Fibroblast of skin of right biceps (primary cell): ENCODE measurements around the gene OLA1.
"Not testable (repeated sequence)": the region's sequence is repeated elsewhere in the genome, so short reads cannot be mapped to it uniquely, and the experiment has no call there.

Source experiments
- DNase-seq: peaks from one replicate; pipeline ENCODE4 v3.0.0-alpha.2; 2013

OLA1 gene

GRCh38 chr2:174248187-174248997 is at the start of gene OLA1:
TSS of gene OLA1 (minus strand) at chr2:174248532. CDS start at chr2:174246815, 1,717 bp downstream.
- DNase-seq: peak; percentile 95

DNA sequence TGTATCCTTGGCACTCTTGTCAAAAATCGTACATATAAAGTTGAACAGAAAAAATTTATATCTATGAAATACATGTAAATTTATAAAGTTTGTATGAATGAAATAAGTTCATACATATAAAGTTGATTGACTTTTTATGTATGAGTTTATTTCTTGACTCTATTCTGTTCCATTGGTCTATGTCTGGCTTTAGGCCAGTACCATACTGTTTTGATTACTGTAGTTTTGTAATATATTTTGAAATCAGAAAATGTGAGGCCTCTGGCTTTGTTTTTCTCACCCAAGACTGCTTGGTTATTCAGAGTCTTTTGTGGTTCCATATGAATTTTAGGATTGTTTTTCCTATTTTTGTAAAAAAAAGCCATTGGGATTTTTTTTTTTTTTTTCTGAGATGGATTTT is 44.6 kb upstream of the OLA1 start:
- DNase-seq: no peak

DNA sequence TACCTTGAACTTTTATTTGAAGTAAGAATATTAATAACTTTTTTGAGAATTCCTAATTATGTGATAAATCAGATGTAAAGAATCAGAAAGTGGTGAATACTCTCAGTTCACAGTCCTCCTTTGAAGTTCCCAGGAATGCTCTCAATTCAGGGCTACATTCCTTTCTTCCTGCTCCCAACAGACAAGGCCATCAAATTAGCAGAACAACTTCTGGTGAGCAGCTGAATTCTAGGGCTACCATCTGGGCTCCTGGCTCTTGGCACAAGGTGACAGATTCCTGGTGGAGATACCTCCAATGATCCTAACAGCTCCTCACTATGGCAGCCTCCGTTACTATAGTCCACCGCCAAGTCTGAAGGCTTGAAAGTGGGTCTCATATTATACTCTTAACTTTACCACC is 37.8 kb upstream of the OLA1 start:
- DNase-seq: no peak

DNA sequence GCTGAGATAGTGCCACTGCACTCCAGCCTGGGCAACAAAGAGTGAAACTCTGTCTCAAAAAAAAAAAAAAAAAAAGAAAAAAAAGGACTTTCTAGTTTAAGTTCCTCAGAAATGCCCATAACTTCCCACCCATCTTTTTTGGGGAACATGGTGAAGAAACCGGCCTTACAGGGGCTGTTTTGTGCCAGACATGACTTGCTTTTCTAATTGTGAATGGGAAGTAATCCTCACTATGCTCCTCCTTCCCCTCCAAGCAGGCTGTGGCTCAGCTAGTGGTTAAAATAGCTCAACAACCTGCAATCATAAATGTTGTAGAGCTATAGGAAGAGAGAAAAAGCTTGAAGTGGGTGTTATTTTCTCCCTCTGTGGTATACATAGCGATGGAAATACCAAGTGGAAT is 34.1 kb upstream of the OLA1 start:
- DNase-seq: no peak

- peak; percentile 6 for DNase-seq
Observed at GRCh38 chr2:174281736-174282135, 33.4 kb upstream of the OLA1 start.

DNA sequence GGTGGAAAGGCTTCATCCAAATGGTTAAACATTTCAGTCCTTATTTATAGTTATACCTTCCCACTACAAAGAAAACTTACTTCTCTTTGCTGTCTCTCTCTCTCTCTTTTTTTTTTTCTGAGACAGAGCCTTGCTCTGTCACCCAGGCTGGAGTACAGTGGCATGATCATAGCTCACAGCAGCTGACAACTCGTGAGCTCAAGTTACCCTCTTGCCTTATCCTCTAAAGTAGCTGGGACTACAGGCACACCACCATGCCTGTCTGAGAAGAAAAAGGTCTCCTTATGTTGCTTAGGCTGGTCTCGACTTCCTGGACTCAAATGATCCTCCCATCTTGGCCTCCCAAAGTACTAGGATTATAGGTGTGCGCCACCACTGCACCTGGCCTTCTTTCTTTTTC is 32.3 kb upstream of the OLA1 start:
- DNase-seq: no peak

GRCh38 chr2:174270263-174270662 is 21.9 kb upstream of the OLA1 start:
- not testable (repeated sequence) for DNase-seq

GRCh38 chr2:174266288-174266687 is 18.0 kb upstream of the OLA1 start:
- no peak for DNase-seq

GRCh38 chr2:174263997-174264396 is 15.7 kb upstream of the OLA1 start:
- peak; percentile 64 for DNase-seq

GRCh38 chr2:174259981-174260380 is 11.6 kb upstream of the OLA1 start:
- peak; percentile 58 for DNase-seq

GRCh38 chr2:174254267-174254666 is 5.9 kb upstream of the OLA1 start:
- no peak for DNase-seq

DNA sequence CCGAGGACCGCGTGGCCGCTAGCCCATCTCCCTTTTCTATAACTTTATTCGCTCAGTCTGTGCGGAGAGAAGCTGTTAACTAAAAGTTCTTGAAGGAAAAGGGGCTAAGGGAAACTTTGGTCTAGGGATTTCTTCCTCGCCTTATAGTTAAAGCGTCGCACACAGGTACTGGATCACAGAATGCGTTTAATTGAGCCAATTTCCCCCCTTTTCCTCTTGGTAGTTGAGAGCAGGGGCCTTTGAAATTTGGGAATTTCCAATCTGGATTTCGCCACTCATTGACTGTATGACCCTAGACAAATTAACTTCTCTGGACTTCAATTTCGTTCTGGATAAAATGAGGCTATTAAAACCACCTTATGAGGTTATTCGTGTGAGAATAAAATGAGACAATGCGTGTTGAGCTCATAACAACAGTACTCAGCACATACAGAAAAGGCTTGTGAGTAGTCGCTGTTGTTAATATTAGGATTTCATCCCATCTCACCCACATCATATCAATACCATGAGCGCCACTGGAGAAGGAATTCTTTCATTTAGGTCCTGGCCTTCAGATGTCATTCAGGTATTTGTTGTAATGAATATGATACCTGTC is 763 bp upstream of the OLA1 start:
- DNase-seq: no peak

DNA sequence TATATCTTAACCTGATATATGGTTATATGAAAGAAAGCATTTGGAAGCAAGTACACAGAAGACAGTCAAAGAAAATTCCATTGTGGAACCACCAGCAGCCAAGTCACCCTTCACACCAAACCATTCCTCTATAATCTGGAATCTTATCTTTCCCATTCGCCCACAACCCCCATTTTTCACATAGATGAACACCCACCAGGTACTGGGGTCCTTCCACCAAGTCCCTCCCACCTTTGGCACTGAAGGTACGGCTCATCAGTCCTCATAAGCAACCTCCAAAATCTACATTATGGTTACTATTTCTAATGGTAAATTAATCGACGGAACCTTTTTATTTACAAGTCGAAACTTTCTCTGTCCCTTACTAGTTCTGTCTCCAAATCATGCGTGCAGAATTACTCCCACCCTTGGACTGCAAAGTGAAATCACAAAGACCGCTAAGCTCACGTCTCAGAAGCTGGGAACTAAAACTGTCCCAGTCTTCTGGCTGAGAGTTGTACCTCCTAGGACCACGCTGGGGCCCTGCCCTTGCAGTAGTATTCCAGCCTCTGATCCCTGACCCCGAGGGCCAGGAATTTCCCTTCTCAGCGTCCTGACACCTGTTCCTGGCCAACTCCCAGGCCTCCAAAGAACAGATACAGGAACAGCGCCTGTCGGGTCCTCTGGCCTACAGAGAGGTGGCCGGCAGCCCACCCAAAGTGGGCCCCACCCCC is 702 bp downstream of the OLA1 start:
- no peak for DNase-seq

DNA sequence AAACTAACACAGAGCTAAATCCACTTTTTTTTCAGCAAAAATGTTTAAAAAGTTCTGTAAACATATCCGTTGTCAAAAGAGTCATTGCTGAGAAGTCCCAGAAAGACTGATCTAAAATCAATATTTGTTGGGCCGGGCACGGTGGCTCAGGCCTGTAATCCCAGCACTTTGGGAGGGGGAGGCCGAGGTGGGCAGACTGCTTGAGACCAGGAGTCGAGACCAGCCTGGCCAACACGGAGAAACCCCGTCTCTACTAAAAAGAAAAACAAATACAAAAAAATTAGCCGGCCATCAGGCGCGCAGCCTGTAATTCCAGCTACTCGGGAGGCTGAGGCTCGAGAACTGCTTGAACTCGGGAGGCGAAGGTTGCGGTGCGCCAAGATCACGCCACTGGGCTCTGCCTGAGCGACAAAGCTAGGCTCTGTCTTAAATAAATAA is 1.4 kb downstream of the OLA1 start:
- DNase-seq: no peak

DNA sequence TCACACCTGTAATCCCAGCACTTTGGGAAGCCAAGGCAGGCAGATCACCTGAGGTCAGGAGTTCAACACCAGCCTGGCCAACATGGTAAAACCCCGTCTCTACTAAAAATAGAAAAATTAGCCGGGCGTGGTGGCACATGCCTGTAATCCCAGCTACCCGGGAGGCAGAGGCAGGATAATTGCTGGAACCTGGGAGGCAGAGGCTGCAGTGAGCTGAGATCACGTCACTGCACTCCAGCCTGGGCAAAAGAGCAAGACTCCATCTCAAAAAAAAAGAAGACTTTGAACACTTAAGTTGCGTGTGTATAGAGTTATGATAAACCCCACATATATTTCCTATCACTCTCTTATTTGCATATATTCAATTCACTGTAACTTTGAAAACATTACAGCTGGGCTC is 2.7 kb downstream of the OLA1 start:
- DNase-seq: not testable (repeated sequence)

- DNase-seq: no peak
Observed at GRCh38 chr2:174245065-174245464, 3.3 kb downstream of the OLA1 start.

- DNase-seq: no peak
Observed at GRCh38 chr2:174243812-174244211, 4.5 kb downstream of the OLA1 start.

- no peak for DNase-seq
Observed at GRCh38 chr2:174240097-174240496, 8.2 kb downstream of the OLA1 start.

DNA sequence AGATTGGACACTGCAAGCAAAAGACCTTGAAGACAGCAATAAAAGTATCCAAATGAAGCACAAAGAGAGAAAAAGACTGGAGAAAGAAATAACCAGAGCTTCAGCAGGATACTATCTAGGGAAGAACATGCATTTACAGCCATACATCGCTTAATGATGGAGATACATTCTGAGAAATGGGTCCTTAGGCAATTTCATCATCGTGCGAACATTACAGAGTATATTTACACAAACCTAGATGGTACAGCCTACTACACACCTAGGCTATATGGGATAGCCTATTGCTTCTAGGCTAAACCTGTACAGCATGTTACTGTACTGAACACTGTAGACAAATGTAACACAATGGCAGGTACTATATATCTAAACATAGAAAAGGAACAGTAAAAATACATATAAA is 11.9 kb downstream of the OLA1 start:
- no peak for DNase-seq

GRCh38 chr2:174235680-174236079 is 12.7 kb downstream of the OLA1 start:
- DNase-seq: no peak

DNA sequence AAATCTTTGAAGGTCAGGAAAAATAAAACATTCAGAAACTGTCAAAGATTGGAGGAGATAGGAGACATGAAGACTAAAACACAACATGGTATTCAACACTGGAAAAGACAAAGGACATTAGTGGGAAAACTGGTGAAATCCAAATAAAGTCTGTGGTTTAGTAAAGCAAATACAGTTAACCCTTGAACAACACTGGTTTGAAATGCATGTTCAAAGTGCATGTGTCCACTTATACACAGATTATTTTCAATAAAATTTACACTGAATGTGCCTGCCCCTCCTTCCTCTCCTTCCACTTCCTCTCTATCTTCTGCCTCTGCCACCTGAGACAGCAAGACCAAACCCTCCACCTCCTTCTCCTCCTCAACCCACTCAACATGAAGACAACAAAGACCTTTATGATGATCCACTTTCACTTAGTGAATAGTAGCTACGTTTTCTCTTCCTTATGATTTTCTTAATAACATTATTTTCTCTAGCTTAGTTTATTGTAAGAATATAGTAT is 14.5 kb downstream of the OLA1 start:
- no peak for DNase-seq

DNA sequence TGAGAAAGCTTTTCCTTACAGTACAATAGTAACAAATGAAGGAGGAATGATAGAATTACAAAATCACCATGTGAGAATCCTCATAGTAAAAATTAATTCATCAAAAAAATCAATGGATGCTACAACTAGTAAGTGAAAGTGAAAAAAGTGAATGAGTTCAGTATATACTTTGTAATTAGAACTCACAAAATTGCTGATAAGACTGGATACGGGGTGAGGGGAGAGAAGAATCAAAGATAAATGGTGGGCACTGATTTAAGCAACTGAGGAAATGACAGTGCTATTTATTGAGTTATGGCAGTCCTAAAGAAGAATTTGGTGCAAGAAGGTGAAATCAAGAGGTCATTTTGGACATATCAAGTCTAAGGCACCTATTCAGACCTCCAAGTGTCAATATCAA is 20.6 kb downstream of the OLA1 start:
- no peak for DNase-seq

DNA sequence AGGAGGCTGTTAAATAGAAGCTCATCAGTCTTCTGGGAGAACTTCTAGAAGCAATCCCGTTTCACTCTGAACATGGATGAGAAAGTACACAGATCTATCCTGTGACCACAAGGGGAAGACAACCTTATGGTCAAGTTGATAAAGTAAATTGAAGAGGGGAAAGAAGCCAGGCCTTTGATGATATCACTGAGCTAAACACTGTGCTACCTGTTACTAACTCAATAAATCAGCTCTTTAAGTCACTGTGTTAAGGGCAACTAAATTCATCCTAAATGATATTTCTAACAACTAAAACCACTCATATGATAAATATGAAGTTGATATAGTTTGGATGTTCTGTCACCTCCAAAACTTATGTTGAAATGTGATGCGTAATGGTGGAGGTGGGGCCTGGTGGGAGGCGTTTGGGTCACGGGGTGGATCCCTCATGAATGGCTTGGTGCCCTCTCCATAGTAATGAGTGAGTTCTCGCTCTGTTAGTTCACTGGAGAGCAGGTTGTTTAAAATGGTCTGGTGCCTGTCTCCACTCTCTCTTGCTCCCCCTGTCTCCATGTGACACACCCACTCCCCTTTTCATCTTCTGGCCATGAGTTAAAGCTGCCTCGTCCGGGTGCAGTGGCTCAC is 23.6 kb downstream of the OLA1 start:
- DNase-seq: no peak
